Endodermal cell (in vitro differentiated cells): ENCODE data around the gene BMPR1B. TPM values are rescaled to one million over a fixed set of nuclear protein-coding genes. Genes with fewer than 3 reads are reported as not detected.
A peak's percentile ranks its signal among the peaks of the same experiment; 100 is the strongest.

Source experiments
- DNase-seq: peaks from one replicate; pipeline ENCODE4 v3.0.0-alpha.2; 2017
- H3K27ac ChIP-seq: 2 replicates; pipeline ENCODE4 v1.5.1; 2013; ENCODE audit warnings: mild to moderate bottlenecking, low read depth, low read length, moderate library complexity
- H3K27me3 ChIP-seq: 2 replicates; pipeline ENCODE4 v1.6.1; 2013; ENCODE audit warnings: mild to moderate bottlenecking, low read length, moderate library complexity; ENCODE audit not compliant: insufficient read depth, control insufficient read depth, poor library complexity, severe bottlenecking
- H3K36me3 ChIP-seq: 2 replicates; pipeline ENCODE4 v1.7.0; 2013; ENCODE audit warnings: mild to moderate bottlenecking, low read length, moderate library complexity; ENCODE audit not compliant: control insufficient read depth, insufficient read depth
- H3K4me1 ChIP-seq: one replicate; pipeline ENCODE4 v1.7.0; 2013; ENCODE audit warnings: low read length; ENCODE audit not compliant: control insufficient read depth, insufficient read depth
- H3K4me3 ChIP-seq: 2 replicates; pipeline ENCODE4 v1.5.1; 2013; ENCODE audit warnings: mild to moderate bottlenecking, low read length, moderate library complexity
- H3K9ac ChIP-seq: 2 replicates; pipeline ENCODE4 v1.6.1; 2013; ENCODE audit warnings: mild to moderate bottlenecking, low read length, moderate library complexity; ENCODE audit not compliant: poor library complexity, severe bottlenecking; ENCODE audit errors: extremely low read depth
- H3K9me3 ChIP-seq: 2 replicates; pipeline ENCODE4 v1.6.1; 2013; ENCODE audit warnings: mild to moderate bottlenecking, low read length, moderate library complexity; ENCODE audit not compliant: control insufficient read depth
- H3K27ac Mint-ChIP-seq: 2 replicates; pipeline ENCODE4 v1.8.0; 2020; ENCODE audit warnings: mixed read lengths
- H3K27me3 Mint-ChIP-seq: 2 replicates; pipeline ENCODE4 v1.8.0; 2021; ENCODE audit warnings: mild to moderate bottlenecking, mixed read lengths; ENCODE audit not compliant: insufficient read depth
- H3K36me3 Mint-ChIP-seq: 2 replicates; pipeline ENCODE4 v1.8.0; 2020; ENCODE audit warnings: low read depth, mixed read lengths
- H3K4me1 Mint-ChIP-seq: 2 replicates; pipeline ENCODE4 v1.8.0; 2020; ENCODE audit warnings: mixed read lengths
- H3K4me3 Mint-ChIP-seq: 2 replicates; pipeline ENCODE4 v1.8.0; 2020; ENCODE audit warnings: mild to moderate bottlenecking, moderate library complexity, mixed read lengths
- H3K9me3 Mint-ChIP-seq: 2 replicates; pipeline ENCODE4 v1.8.0; 2020; ENCODE audit warnings: mild to moderate bottlenecking, mixed read lengths
- WGBS, 2 experiments: methylation state at CpG; one replicate each; pipeline versions ENCODE4 v1.1.5 to v1.1.7; 2013; ENCODE audit warnings: missing lambda C conversion rate in 2 of 2, mixed read lengths in 1 of 2; ENCODE audit not compliant: insufficient coverage in 1 of 2, insufficient read length in 1 of 2; 5-methylcytosine and 5-hydroxymethylcytosine counted together
- total RNA-seq, 2 donors: library from RNA; stranded (reverse); fragmentation: NEBNext Ultra II Directional in 1 of 2; extraction: Animal tissue kit (Norgen Biotek cat#: 25700) in 1 of 2; gene quantifications; 2 replicates in 1 of 2; 3 replicates in 1 of 2; pipeline ENCODE4 v1.2.1, GENCODE V29; 2021
- TF ChIP-seq, protein P1 (sequence below): fragments of 200-600 bp; sonication (generic); conservative IDR thresholded peaks from 2 replicates; pipeline ENCODE4 v1.5.0; 2021; ENCODE audit warnings: antibody characterized with exemption, mild to moderate bottlenecking

The BMPR1B gene
- total RNA-seq, 2 donors from 2014 or later: 2.8 to 3.6 TPM

DNA sequence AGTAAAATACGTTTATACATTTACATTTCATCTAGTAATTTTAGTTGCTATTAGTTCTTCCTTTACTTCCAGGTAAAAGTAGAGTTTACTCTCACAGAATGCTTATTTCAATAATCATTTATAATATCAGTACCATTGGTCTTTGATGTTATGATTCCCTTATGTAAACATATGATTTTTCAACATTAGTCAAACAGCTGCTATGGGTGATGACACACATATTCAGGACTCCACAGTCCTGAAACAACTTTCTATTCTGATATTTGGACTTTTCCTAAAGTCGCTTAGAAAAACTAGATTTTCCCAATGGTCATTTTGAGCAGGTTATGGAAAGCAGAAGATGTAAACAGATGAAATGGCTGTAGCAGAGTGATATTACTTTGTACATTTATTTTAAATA, 421.2 kb downstream of the BMPR1B start:
- peaks cover 14% of the 10 kb centered on the region for H3K9me3 ChIP-seq
- H3K4me3 ChIP-seq: no peak overlapping the region
- H3K9me3 Mint-ChIP-seq: peaks cover 17% of the 10 kb centered on the region
- H3K27me3 Mint-ChIP-seq: no peaks in the 10 kb centered on the region
- TF ChIP-seq, protein P1, sequence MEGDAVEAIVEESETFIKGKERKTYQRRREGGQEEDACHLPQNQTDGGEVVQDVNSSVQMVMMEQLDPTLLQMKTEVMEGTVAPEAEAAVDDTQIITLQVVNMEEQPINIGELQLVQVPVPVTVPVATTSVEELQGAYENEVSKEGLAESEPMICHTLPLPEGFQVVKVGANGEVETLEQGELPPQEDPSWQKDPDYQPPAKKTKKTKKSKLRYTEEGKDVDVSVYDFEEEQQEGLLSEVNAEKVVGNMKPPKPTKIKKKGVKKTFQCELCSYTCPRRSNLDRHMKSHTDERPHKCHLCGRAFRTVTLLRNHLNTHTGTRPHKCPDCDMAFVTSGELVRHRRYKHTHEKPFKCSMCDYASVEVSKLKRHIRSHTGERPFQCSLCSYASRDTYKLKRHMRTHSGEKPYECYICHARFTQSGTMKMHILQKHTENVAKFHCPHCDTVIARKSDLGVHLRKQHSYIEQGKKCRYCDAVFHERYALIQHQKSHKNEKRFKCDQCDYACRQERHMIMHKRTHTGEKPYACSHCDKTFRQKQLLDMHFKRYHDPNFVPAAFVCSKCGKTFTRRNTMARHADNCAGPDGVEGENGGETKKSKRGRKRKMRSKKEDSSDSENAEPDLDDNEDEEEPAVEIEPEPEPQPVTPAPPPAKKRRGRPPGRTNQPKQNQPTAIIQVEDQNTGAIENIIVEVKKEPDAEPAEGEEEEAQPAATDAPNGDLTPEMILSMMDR: no peak
- no peak overlapping the region for H3K4me3 Mint-ChIP-seq
- H3K27me3 ChIP-seq: no peaks in the 10 kb centered on the region
- H3K9ac ChIP-seq: no peak overlapping the region
- WGBS, 2 experiments: 100% methylated on average over 2 of the region's 2 CpGs; no CpG with 5 or more reads in 1 of the 2 experiments
- H3K27ac Mint-ChIP-seq: no peak overlapping the region
- no peak overlapping the region for H3K27ac ChIP-seq
- peaks cover 4% of the 10 kb centered on the region for H3K36me3 ChIP-seq
- no peaks in the 10 kb centered on the region for H3K4me1 ChIP-seq
- H3K36me3 Mint-ChIP-seq: peaks cover 15% of the 10 kb centered on the region
- H3K4me1 Mint-ChIP-seq: peaks cover 12% of the 10 kb centered on the region
- no peak for DNase-seq

DNA sequence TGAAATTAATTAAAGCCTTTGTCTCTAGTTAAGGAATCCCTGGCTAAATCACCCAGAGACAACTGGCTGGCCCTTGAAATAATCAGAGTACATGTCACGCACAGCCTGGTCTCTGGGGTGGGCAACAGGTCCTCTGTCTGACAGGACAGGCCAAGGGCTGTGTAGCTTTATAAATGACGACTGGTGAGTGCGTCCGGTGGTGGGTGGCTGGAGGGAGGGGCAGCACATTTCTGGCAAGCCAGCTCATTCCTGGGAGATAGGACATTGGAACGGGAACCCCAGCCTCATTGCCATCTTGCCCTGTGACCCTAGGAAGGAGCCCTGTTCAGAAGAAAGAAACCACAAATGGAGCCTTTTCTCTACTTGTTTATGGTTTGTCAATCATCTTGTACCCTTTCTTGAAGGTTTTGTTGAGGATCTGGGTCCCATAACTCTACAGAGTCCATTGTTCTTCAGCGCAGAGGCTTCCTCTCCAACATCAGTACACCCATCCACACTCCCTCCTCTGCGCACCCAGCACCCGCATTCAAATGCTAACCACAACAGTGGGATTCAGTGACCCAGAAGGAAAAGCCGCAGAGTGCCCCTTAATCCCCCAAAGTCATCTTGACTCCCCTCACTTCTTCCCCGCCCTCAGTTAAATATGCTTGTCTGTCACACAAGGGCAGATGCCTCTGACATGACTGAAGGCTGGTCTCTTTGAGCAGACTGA, 422.9 kb downstream of the BMPR1B start:
- no peak overlapping the region for H3K27ac Mint-ChIP-seq

DNA sequence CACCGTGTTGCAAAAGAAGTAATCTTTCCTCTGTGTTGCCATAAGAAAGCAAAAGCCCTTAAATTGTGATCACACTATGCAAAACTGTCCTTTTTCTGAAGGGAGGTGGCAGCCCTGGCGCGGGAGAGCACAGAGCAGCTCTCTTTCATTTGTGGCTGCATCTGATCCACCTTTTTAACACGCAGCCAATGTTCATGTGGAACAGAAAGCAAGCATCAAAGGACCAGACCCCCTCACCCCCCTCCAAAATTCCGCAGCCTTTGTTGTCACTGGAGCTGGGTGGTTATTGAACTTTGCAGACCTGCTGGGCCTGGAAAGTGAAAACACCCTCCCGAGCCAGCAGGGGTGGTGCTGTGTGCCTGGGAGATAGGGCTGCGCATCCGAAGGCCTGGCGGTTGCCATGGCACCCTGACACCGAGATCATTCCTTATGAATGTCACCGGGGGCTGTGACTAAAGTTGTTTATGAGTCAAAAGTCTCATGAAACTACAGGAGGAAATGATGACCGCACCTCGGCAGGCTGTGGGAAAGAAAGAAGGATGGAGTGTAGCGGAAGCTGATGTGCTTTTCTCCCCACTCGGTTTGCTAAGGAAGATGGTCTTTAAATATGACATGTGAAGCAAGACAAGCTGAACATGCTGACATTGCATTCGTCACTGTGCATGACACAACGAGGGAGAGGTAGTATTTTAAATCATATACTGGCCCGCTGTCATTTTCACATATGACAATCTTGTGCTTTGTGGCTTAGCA, 423.7 kb downstream of the BMPR1B start:
- peak; percentile 87 for DNase-seq
- Histone ChIP-seq H3K9me3 (peaks cover 14% of the 10 kb centered on the region), H3K4me1 (no peaks in the 10 kb centered on the region), H3K4me3 (no peak overlapping the region), H3K27ac (peak overlapping the region; percentile 99), H3K27me3 (no peaks in the 10 kb centered on the region), H3K9ac (no peak overlapping the region), H3K36me3 (peaks cover 4% of the 10 kb centered on the region)
- no peaks in the 10 kb centered on the region for H3K27me3 Mint-ChIP-seq
- peaks cover 15% of the 10 kb centered on the region for H3K36me3 Mint-ChIP-seq
- peaks cover 12% of the 10 kb centered on the region for H3K4me1 Mint-ChIP-seq
- no peak overlapping the region for H3K4me3 Mint-ChIP-seq
- H3K27ac Mint-ChIP-seq: no peak overlapping the region
- TF ChIP-seq, protein P1: peak; percentile 44
- 33 to 45% methylated on average over 14 to 18 of the region's 18 CpGs for WGBS, 2 experiments
- peaks cover 17% of the 10 kb centered on the region for H3K9me3 Mint-ChIP-seq

More for the DNA sequence above, 422.9 kb downstream of the BMPR1B start:
- peak; percentile 43 for DNase-seq
- H3K4me1 ChIP-seq: no peaks in the 10 kb centered on the region
- Mint-ChIP-seq H3K4me3 (no peak overlapping the region), H3K27me3 (no peaks in the 10 kb centered on the region), H3K36me3 (peaks cover 15% of the 10 kb centered on the region), H3K4me1 (peaks cover 12% of the 10 kb centered on the region), H3K9me3 (peaks cover 17% of the 10 kb centered on the region)
- H3K27me3 ChIP-seq: no peaks in the 10 kb centered on the region
- H3K9ac ChIP-seq: no peak overlapping the region
- H3K27ac ChIP-seq: peak overlapping the region; percentile 99
- H3K36me3 ChIP-seq: peaks cover 4% of the 10 kb centered on the region
- no peak overlapping the region for H3K4me3 ChIP-seq
- H3K9me3 ChIP-seq: peaks cover 14% of the 10 kb centered on the region
- WGBS, 2 experiments: 49 to 67% methylated on average over 7 to 10 of the region's 10 CpGs
- TF ChIP-seq, protein P1: no peak
